ENCODE results near the gene SND1. TPM values are rescaled to one million over a fixed set of nuclear protein-coding genes. Genes with fewer than 3 reads are reported as not detected.

Gene SND1
- total RNA-seq, 1 experiment from 2014 or later = 104 TPM

DNA sequence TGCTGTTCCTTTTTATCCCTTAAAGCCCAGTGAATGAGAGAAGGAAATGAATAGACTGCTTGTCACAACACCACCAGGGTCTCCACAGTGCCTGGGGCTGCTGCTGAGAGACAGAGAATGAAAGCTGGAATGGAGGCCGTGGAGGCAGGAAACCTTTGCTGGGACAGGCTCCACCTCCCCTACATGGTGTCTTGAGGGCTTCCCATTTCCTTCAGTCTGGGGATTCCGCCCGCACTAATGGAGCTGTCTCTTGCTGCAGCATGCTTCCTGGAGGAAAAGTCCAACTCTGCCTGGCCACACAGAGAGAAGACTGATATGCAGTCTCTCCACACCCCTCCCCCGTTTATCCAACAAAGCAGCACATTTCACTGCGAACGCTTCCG is 324.7 kb downstream of the SND1 start:
- no peaks in the 10 kb centered on the region for H3K27me3 ChIP-seq (ENCODE audit: low read length)
- no peak overlapping the region for H3K4me3 ChIP-seq (ENCODE audit: low read length)
- H3K27ac ChIP-seq (ENCODE audit: low read length) = no peak overlapping the region
- H3K4me1 ChIP-seq (ENCODE audit: low read length) = peaks cover 9% of the 10 kb centered on the region
- H4K20me1 ChIP-seq (ENCODE audit: insufficient read depth, low read depth, low read length) = no peaks in the 10 kb centered on the region
- peaks cover 38% of the 10 kb centered on the region for H3K79me2 ChIP-seq (ENCODE audit: low read length)
- H3K36me3 ChIP-seq (ENCODE audit: insufficient read depth, low read length) = peaks cover 42% of the 10 kb centered on the region
- no peak overlapping the region for H3K4me2 ChIP-seq (ENCODE audit: low read depth, low read length, poor library complexity, severe bottlenecking)
- H2AFZ ChIP-seq (ENCODE audit: low read length) = no peak overlapping the region
- no peak for DNase-seq
- peaks cover 22% of the 10 kb centered on the region for H3K9me3 ChIP-seq (ENCODE audit: low read length)
- no peaks in the 10 kb centered on the region for H3K9me2 ChIP-seq (replicated peaks; ENCODE audit: insufficient read depth, low read length)
- H3K9ac ChIP-seq (ENCODE audit: low read length) = no peak overlapping the region

DNA sequence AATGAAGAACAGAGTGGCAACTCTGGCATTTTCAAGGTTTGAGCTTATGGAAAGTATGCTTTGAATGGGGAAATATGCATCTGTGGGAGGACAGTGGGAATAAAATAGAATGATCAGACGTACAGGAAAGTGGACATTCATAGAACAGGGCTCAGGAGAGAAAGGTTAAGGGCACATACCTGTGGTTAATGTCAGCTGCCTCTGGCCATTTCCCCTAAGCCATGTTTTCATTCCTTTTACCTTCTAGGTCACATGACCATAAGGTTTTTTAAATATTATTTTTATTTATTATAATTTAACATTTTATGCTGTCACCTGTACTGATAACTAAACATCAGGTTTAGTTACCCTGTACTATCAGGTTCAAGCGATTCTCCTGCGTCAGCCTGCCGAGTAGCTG is 326.4 kb downstream of the SND1 start:
- Histone ChIP-seq H3K27ac (ENCODE audit: low read length) (no peak overlapping the region), H3K36me3 (ENCODE audit: insufficient read depth, low read length) (peaks cover 36% of the 10 kb centered on the region), H3K4me1 (ENCODE audit: low read length) (peaks cover 24% of the 10 kb centered on the region), H3K4me3 (ENCODE audit: low read length) (no peak overlapping the region), H3K9me3 (ENCODE audit: low read length) (peaks cover 22% of the 10 kb centered on the region), H3K9me2 (replicated peaks; ENCODE audit: insufficient read depth, low read length) (no peaks in the 10 kb centered on the region), H3K4me2 (ENCODE audit: low read depth, low read length, poor library complexity, severe bottlenecking) (no peak overlapping the region), H3K79me2 (ENCODE audit: low read length) (peaks cover 43% of the 10 kb centered on the region), H2AFZ (ENCODE audit: low read length) (no peak overlapping the region), H3K9ac (ENCODE audit: low read length) (no peak overlapping the region), H4K20me1 (ENCODE audit: insufficient read depth, low read depth, low read length) (no peaks in the 10 kb centered on the region), H3K27me3 (ENCODE audit: low read length) (no peaks in the 10 kb centered on the region)
- no peak for DNase-seq

DNA sequence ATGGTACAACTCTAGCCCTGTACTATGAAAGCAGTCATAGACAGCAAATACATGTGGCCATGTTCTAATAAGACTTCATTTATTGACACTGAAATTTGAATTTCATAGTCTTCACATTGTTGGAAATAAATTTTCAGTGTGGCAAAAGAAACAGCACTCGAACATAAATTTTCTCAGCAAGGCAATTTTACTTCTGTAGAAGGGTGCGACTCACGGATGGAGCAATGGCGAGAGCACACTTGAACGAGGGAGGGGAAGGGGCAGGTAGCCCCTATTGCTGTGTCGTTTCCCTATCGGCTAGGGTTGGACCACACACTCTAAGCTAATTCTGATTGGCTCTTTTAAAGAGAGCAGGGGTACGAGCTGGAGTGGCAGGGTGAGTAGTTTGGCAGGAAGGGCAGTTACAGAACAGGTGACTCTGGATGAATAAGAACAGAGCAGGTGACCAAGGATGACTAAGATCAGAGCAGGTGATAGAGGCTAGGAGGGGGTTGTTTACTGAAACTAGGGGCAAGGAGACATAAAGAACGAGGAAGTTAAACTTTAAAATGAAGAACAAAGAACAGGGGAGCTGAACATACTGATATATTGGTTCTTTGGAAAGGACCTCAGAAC is 327.2 kb downstream of the SND1 start:
- no peak overlapping the region for H2AFZ ChIP-seq (ENCODE audit: low read length)
- no peak overlapping the region for H3K9ac ChIP-seq (ENCODE audit: low read length)
- H4K20me1 ChIP-seq (ENCODE audit: insufficient read depth, low read depth, low read length) = no peaks in the 10 kb centered on the region

DNA sequence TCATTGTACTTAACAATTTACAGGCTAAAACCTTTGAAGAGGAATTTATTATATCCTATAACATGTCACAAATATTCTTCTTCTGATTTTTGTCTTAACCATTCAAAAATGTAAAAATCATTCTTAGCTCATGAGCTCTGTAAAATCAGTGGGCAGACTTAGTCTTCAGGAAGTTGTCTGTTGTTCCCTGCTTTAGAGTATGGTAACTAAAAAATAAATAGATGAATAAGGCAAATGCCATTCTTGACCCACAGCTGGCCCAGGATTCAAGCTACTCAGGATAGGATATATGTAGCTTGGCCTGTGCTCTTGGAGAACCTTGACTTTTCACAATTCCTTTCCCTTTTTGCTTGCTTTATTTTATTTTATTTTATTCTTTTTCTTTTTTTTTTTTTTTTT is 327.7 kb downstream of the SND1 start:
- peaks cover 37% of the 10 kb centered on the region for H3K4me1 ChIP-seq (ENCODE audit: low read length)
- H3K9me3 ChIP-seq (ENCODE audit: low read length) = peaks cover 22% of the 10 kb centered on the region
- no peak overlapping the region for H3K9ac ChIP-seq (ENCODE audit: low read length)
- no peaks in the 10 kb centered on the region for H3K27me3 ChIP-seq (ENCODE audit: low read length)
- H2AFZ ChIP-seq (ENCODE audit: low read length) = no peak overlapping the region
- no peak for DNase-seq
- no peaks in the 10 kb centered on the region for H3K9me2 ChIP-seq (replicated peaks; ENCODE audit: insufficient read depth, low read length)
- peaks cover 35% of the 10 kb centered on the region for H3K36me3 ChIP-seq (ENCODE audit: insufficient read depth, low read length)
- H3K79me2 ChIP-seq (ENCODE audit: low read length) = peaks cover 46% of the 10 kb centered on the region
- H3K4me3 ChIP-seq (ENCODE audit: low read length) = no peak overlapping the region
- no peak overlapping the region for H3K27ac ChIP-seq (ENCODE audit: low read length)
- no peak overlapping the region for H3K4me2 ChIP-seq (ENCODE audit: low read depth, low read length, poor library complexity, severe bottlenecking)
- H4K20me1 ChIP-seq (ENCODE audit: insufficient read depth, low read depth, low read length) = no peaks in the 10 kb centered on the region

More for the DNA sequence above, 327.2 kb downstream of the SND1 start:
- no peak for DNase-seq
- H3K9me2 ChIP-seq (replicated peaks; ENCODE audit: insufficient read depth, low read length) = no peaks in the 10 kb centered on the region
- no peaks in the 10 kb centered on the region for H3K27me3 ChIP-seq (ENCODE audit: low read length)
- H3K4me2 ChIP-seq (ENCODE audit: low read depth, low read length, poor library complexity, severe bottlenecking) = no peak overlapping the region
- H3K4me3 ChIP-seq (ENCODE audit: low read length) = no peak overlapping the region
- peaks cover 46% of the 10 kb centered on the region for H3K79me2 ChIP-seq (ENCODE audit: low read length)
- H3K4me1 ChIP-seq (ENCODE audit: low read length) = peaks cover 32% of the 10 kb centered on the region
- H3K36me3 ChIP-seq (ENCODE audit: insufficient read depth, low read length) = peaks cover 35% of the 10 kb centered on the region
- no peak overlapping the region for H3K27ac ChIP-seq (ENCODE audit: low read length)
- H3K9me3 ChIP-seq (ENCODE audit: low read length) = peaks cover 22% of the 10 kb centered on the region

DNA sequence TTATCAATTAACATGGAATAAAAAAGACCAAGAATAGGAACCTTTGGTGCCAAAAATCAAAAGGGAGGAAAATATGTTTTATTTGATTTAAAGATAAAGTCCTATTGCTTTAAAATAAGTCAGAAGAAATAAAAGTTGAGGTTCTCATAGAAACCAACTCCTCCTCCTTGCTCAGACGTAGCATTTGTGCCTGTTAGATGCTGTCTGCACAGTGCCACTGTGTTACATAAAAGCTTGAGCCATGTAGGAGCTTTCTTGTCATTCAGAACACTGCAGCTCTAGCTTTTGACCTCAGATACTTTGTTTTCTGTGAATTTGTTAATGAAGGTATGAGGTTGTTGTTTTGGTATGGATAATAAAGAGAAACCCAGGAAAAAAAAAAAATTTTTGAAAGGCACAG is 328.9 kb downstream of the SND1 start:
- H3K4me2 ChIP-seq (ENCODE audit: low read depth, low read length, poor library complexity, severe bottlenecking) = no peak overlapping the region
- H2AFZ ChIP-seq (ENCODE audit: low read length) = no peak overlapping the region
- no peaks in the 10 kb centered on the region for H3K27me3 ChIP-seq (ENCODE audit: low read length)
- H3K27ac ChIP-seq (ENCODE audit: low read length) = 0 out of 2 replicates have a peak overlapping the region, but pooled peaks have one; percentile 4
- DNase-seq = no peak
- H3K9me2 ChIP-seq (replicated peaks; ENCODE audit: insufficient read depth, low read length) = no peaks in the 10 kb centered on the region
- H3K36me3 ChIP-seq (ENCODE audit: insufficient read depth, low read length) = peaks cover 29% of the 10 kb centered on the region
- H3K9ac ChIP-seq (ENCODE audit: low read length) = no peak overlapping the region
- no peaks in the 10 kb centered on the region for H4K20me1 ChIP-seq (ENCODE audit: insufficient read depth, low read depth, low read length)
- H3K4me3 ChIP-seq (ENCODE audit: low read length) = no peak overlapping the region
- H3K9me3 ChIP-seq (ENCODE audit: low read length) = peaks cover 22% of the 10 kb centered on the region
- H3K4me1 ChIP-seq (ENCODE audit: low read length) = peaks cover 43% of the 10 kb centered on the region
- peaks cover 46% of the 10 kb centered on the region for H3K79me2 ChIP-seq (ENCODE audit: low read length)

DNA sequence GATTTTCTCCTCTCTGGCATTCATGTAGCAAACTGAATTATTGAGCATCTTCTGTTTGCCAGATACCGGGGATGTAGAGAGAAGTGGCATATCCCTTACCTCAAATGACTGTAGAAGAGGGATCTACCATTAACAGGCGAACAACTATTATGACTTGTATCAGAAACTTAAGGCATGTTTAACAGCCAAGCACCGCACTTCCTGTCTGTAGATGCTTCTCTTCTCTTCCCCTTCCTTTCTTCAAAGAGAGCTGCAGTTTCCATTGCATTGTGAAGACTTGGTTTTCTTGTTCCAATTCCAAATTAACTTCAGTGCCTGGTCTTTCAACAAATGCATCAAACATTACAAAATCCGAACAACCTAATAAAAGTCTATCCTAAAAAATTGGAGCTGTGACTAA is 330.0 kb downstream of the SND1 start:
- peaks cover 18% of the 10 kb centered on the region for H3K36me3 ChIP-seq (ENCODE audit: insufficient read depth, low read length)
- H3K4me1 ChIP-seq (ENCODE audit: low read length) = peaks cover 49% of the 10 kb centered on the region
- H4K20me1 ChIP-seq (ENCODE audit: insufficient read depth, low read depth, low read length) = no peaks in the 10 kb centered on the region
- no peak for DNase-seq
- peaks cover 54% of the 10 kb centered on the region for H3K79me2 ChIP-seq (ENCODE audit: low read length)
- H3K9ac ChIP-seq (ENCODE audit: low read length) = no peak overlapping the region
- no peaks in the 10 kb centered on the region for H3K9me2 ChIP-seq (replicated peaks; ENCODE audit: insufficient read depth, low read length)
- no peak overlapping the region for H3K4me2 ChIP-seq (ENCODE audit: low read depth, low read length, poor library complexity, severe bottlenecking)
- H3K4me3 ChIP-seq (ENCODE audit: low read length) = no peak overlapping the region
- no peaks in the 10 kb centered on the region for H3K27me3 ChIP-seq (ENCODE audit: low read length)
- peak overlapping the region; percentile 28; the same call in 1 of the 2 replicates for H3K27ac ChIP-seq (ENCODE audit: low read length)
- H2AFZ ChIP-seq (ENCODE audit: low read length) = no peak overlapping the region
- H3K9me3 ChIP-seq (ENCODE audit: low read length) = peaks cover 14% of the 10 kb centered on the region

DNA sequence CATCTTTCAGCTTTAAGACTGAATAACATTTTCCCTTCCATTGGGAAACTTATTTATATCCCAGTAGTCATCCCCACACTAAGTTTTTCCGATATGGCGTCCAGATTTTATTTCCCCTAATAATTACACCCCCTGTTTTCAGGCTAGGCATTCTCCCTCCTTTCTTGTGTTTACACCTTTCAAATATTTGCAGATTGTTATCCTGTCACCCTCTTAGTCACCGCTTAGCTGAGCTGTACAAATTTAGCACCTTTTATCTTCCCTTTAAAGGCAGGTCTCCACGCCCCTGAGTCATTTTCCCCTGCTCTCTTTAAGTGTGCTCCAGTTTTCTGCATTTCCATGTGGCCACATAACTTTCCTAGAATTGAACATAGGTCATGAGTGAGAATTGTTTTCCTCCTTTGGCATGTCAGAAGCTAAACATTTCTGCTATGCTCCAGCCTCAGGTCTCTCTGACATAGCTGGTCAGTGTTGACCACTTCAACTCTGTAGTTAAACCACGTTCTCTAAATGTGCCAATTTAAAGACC is 331.9 kb downstream of the SND1 start:
- Histone ChIP-seq H3K4me1 (ENCODE audit: low read length) (peaks cover 62% of the 10 kb centered on the region), H3K4me2 (ENCODE audit: low read depth, low read length, poor library complexity, severe bottlenecking) (peak overlapping the region; percentile 0), H4K20me1 (ENCODE audit: insufficient read depth, low read depth, low read length) (no peaks in the 10 kb centered on the region), H3K27ac (ENCODE audit: low read length) (0 out of 2 replicates have a peak overlapping the region, but pooled peaks have one; percentile 22), H3K79me2 (ENCODE audit: low read length) (peaks cover 55% of the 10 kb centered on the region), H3K36me3 (ENCODE audit: insufficient read depth, low read length) (peaks cover 3% of the 10 kb centered on the region; the same call in 1 of the 2 replicates), H3K9ac (ENCODE audit: low read length) (no peak overlapping the region), H3K27me3 (ENCODE audit: low read length) (no peaks in the 10 kb centered on the region), H3K4me3 (ENCODE audit: low read length) (no peak overlapping the region), H3K9me2 (replicated peaks; ENCODE audit: insufficient read depth, low read length) (no peaks in the 10 kb centered on the region), H2AFZ (ENCODE audit: low read length) (no peak overlapping the region), H3K9me3 (ENCODE audit: low read length) (peaks cover 3% of the 10 kb centered on the region; the same call in 1 of the 2 replicates)
- no peak for DNase-seq

DNA sequence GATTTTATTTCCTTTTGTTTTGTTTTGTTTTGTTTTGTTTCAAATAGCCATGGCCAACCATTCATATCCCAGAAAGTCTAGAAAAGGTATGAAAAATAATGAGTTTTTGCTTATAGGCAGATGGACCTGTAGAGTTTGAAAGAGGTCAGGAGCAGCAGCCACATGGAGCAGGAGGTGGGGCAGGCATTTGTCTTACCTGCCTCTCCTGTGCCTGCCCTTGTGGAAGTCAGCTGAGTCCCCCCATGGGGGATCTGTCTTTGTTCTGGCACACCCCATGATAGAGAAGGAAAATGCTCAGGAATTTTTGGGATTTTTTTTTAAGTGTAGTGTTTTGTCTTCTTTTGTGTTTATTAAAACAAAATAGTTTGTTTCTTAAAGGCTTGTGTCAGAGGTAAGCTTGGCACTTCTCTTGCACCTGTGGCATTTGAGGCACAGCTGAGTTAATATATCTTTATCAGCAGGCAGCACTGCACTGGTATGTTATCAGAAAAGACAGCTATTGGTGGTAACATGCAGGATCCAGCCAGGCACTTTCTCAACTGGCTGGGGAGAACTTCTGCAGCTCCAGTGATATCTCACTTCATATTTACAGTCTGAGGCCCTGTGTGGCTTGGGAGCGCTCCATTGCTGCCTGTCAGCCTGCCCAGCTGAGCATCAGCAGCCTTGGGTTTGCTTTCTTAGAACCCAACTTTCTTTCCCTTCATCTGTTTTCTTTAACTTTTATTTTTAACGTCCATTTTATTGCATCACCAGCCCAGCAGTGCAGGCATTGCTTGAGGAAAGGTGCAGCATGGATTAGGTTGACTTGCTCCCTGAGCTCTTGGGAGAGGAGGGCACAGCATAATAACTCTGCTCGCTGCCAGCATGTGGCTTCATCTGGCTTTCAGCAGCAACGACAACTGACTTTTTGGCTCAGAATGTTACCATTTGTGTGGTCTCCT is 334.9 kb downstream of the SND1 start:
- no peak for DNase-seq
- no peak overlapping the region for H3K4me3 ChIP-seq (ENCODE audit: low read length)
- H3K9me2 ChIP-seq (replicated peaks; ENCODE audit: insufficient read depth, low read length) = no peaks in the 10 kb centered on the region

More for the DNA sequence above, 334.9 kb downstream of the SND1 start:
- Histone ChIP-seq H3K36me3 (ENCODE audit: insufficient read depth, low read length) (peaks cover 13% of the 10 kb centered on the region; the same call in 1 of the 2 replicates), H3K4me1 (ENCODE audit: low read length) (peaks cover 53% of the 10 kb centered on the region), H3K27ac (ENCODE audit: low read length) (peak overlapping the region; percentile 44), H3K9me3 (ENCODE audit: low read length) (no peaks in the 10 kb centered on the region), H3K79me2 (ENCODE audit: low read length) (peaks cover 59% of the 10 kb centered on the region), H2AFZ (ENCODE audit: low read length) (no peak overlapping the region), H3K9ac (ENCODE audit: low read length) (no peak overlapping the region), H3K27me3 (ENCODE audit: low read length) (no peaks in the 10 kb centered on the region), H3K4me2 (ENCODE audit: low read depth, low read length, poor library complexity, severe bottlenecking) (no peak overlapping the region), H4K20me1 (ENCODE audit: insufficient read depth, low read depth, low read length) (no peaks in the 10 kb centered on the region)
